K562 (cell line): Measurements from ENCODE around the gene RSPH9. TPM values are rescaled to one million over a fixed set of nuclear protein-coding genes. Genes with fewer than 3 reads are reported as not detected.

Source experiments
- CHD2 ChIP-seq: IDR thresholded peaks from 2 replicates; pipeline ENCODE4 v1.6.1; 2011; ENCODE audit warnings: low read depth, low read length
- EGR1 ChIP-seq: fragments of 450-650 bp; conservative IDR thresholded peaks from 2 replicates; pipeline ENCODE4 v1.6.1; 2017; ENCODE audit warnings: mild to moderate bottlenecking
- EP400 ChIP-seq: fragments of 450-650 bp; IDR thresholded peaks from 2 replicates; pipeline ENCODE4 v1.6.1; 2017; ENCODE audit warnings: antibody characterized with exemption, mild to moderate bottlenecking, moderate library complexity
- ILF3 ChIP-seq: fragments of 450-650 bp; IDR thresholded peaks from 2 replicates; pipeline ENCODE4 v1.6.1; 2018; ENCODE audit warnings: antibody characterized with exemption, mild to moderate bottlenecking, moderate library complexity, borderline replicate concordance
- KLF10 ChIP-seq: fragments of 250-450 bp; sonication (Bioruptor Pico); IDR thresholded peaks from 2 replicates; pipeline ENCODE4 v1.6.1; 2021; ENCODE audit warnings: matching md5 sums
- KLF16 ChIP-seq: IDR thresholded peaks from 2 replicates; pipeline ENCODE4 v1.6.1; 2016; ENCODE audit warnings: antibody characterized with exemption
- NEUROD1 ChIP-seq: fragments of 150-350 bp; IDR thresholded peaks from 2 replicates; pipeline ENCODE4 v1.6.1; 2014; ENCODE audit warnings: borderline replicate concordance, low read length, low read depth; ENCODE audit not compliant: partially characterized antibody
- NFXL1 ChIP-seq: fragments of 450-650 bp; formaldehyde crosslinking; IDR thresholded peaks from 2 replicates; pipeline ENCODE4 v1.4.0; 2021; ENCODE audit warnings: mild to moderate bottlenecking
- NONO ChIP-seq, 2 experiments: fragments of 200-400 bp in 1 of 2; fragments of 450-650 bp in 1 of 2; formaldehyde crosslinking in 1 of 2; IDR thresholded peaks; 2 replicates each; pipeline ENCODE4 v1.6.1; 2017; ENCODE audit warnings: low read depth in 2 of 2, mild to moderate bottlenecking in 2 of 2, moderate library complexity in 2 of 2, low read length in 1 of 2
- POLR2AphosphoS5 ChIP-seq: IDR thresholded peaks from 2 replicates; pipeline ENCODE4 v1.6.1; 2011; ENCODE audit warnings: mild to moderate bottlenecking, low read depth, low read length, moderate library complexity; ENCODE audit not compliant: control insufficient read depth, insufficient read depth
- POU5F1 ChIP-seq: fragments of 150-350 bp; IDR thresholded peaks from 2 replicates; pipeline ENCODE4 v1.6.1; 2014; ENCODE audit warnings: borderline replicate concordance, low read length, low read depth, mild to moderate bottlenecking; ENCODE audit not compliant: partially characterized antibody
- RHOXF2B ChIP-seq: fragments of 250-450 bp; sonication (Bioruptor Pico); conservative IDR thresholded peaks from 2 replicates; pipeline ENCODE4 v1.5.1; 2021
- SIN3A ChIP-seq, 2 experiments: fragments of 150-350 bp in 1 of 2; IDR thresholded peaks; 2 replicates each; pipeline ENCODE4 v1.6.1; 2011 to 2016; ENCODE audit warnings: borderline replicate concordance in 2 of 2, low read depth in 2 of 2, low read length in 2 of 2, mild to moderate bottlenecking in 2 of 2, moderate library complexity in 2 of 2; ENCODE audit not compliant: control insufficient read depth in 1 of 2
- SRF ChIP-seq, 2 experiments: fragments of 250-450, 450-650 bp in 1 of 2; sonication (Bioruptor Pico) in 1 of 2; sonication (generic) in 1 of 2; formaldehyde crosslinking; IDR thresholded peaks; 2 replicates each; pipeline versions ENCODE4 v1.5.0 to v1.5.1; 2020 to 2022; ENCODE audit warnings: mild to moderate bottlenecking in 1 of 2, missing genetic modification reagents in 1 of 2
- STAT5A ChIP-seq: IDR thresholded peaks from 2 replicates; pipeline ENCODE4 v1.6.1; 2012; ENCODE audit warnings: low read length, inconsistent platforms, borderline replicate concordance
- TEAD4 ChIP-seq, 2 experiments: sonication (generic) in 1 of 2; formaldehyde crosslinking in 1 of 2; IDR thresholded peaks; 2 replicates each; pipeline versions ENCODE4 v1.6.1 to v1.8.0; 2012 to 2022; ENCODE audit warnings: borderline replicate concordance in 1 of 2, inconsistent platforms in 1 of 2, low read length in 1 of 2, mild to moderate bottlenecking in 1 of 2, missing genetic modification reagents in 1 of 2
- ZBTB7A ChIP-seq: IDR thresholded peaks from 2 replicates; pipeline ENCODE4 v1.6.1; 2011; ENCODE audit warnings: low read depth, mild to moderate bottlenecking, low read length, moderate library complexity, borderline replicate concordance; ENCODE audit not compliant: control insufficient read depth
- ZNF121 ChIP-seq: sonication (generic); formaldehyde crosslinking; conservative IDR thresholded peaks from 2 replicates; pipeline ENCODE4 v1.8.0; 2022; ENCODE audit warnings: missing genetic modification reagents
- ZNF347 ChIP-seq: fragments of 450-650 bp; formaldehyde crosslinking; IDR thresholded peaks from 2 replicates; pipeline ENCODE4 v1.4.0; 2020; ENCODE audit warnings: low read depth, mild to moderate bottlenecking, moderate library complexity
- ZZZ3 ChIP-seq: fragments of 450-650 bp; IDR thresholded peaks from 2 replicates; pipeline ENCODE4 v1.6.1; 2016; ENCODE audit warnings: antibody characterized with exemption, mild to moderate bottlenecking, moderate library complexity
- polyA plus RNA-seq, 8 experiments: library from polyadenylated mRNA; depleted of rRNA in 4 of 8; stranded (reverse) in 5 of 8; unstranded in 3 of 8; fragments of >200 nt; fragmentation: Nextera tagmentation in 2 of 8; fragmentation: Illumina TruSeq in 1 of 8; extraction: Ambion mirVana in 2 of 8; extraction: Trizol in 1 of 8; gene quantifications; 2 replicates each; pipeline versions ENCODE4 v1.2.1 to v1.2.3, GENCODE V29; 2011 to 2014; ENCODE audit warnings: inconsistent platforms in 1 of 8, missing spikeins in 1 of 8
- total RNA-seq, 7 experiments: library from RNA; depleted of rRNA in 6 of 7; stranded (reverse); fragments of >200 nt in 6 of 7; fragmentation: Illumina TruSeq in 2 of 7; extraction: Trizol in 2 of 7; gene quantifications; 2 replicates each; pipeline versions ENCODE4 v1.2.1 to v1.2.3, GENCODE V29; 2011 to 2021; ENCODE audit warnings: low replicate concordance in 1 of 7
- TF ChIP-seq, protein P1 (sequence below): fragments of 250-450 bp; sonication (Bioruptor Pico); IDR thresholded peaks from 2 replicates; pipeline ENCODE4 v1.8.0; 2022; ENCODE audit warnings: moderate library complexity, mild to moderate bottlenecking, inconsistent platforms
- TF ChIP-seq, protein P2 (sequence below): IDR thresholded peaks from 2 replicates; pipeline ENCODE4 v1.6.1; 2012; ENCODE audit warnings: low read depth, low read length, improper control_type of control experiment, borderline replicate concordance
- TF ChIP-seq, protein P3 (sequence below): sonication (generic); formaldehyde crosslinking; IDR thresholded peaks from 2 replicates; pipeline ENCODE4 v1.8.1; 2022; ENCODE audit warnings: missing genetic modification reagents

The RSPH9 gene
- total and polyA plus RNA-seq, 9 of the 15 experiments (the other 6 are each of a cell fraction or from before 2014, with no cell fraction given), result 0.05 to 0.60 (median 0.39) TPM; not detected in 6

DNA sequence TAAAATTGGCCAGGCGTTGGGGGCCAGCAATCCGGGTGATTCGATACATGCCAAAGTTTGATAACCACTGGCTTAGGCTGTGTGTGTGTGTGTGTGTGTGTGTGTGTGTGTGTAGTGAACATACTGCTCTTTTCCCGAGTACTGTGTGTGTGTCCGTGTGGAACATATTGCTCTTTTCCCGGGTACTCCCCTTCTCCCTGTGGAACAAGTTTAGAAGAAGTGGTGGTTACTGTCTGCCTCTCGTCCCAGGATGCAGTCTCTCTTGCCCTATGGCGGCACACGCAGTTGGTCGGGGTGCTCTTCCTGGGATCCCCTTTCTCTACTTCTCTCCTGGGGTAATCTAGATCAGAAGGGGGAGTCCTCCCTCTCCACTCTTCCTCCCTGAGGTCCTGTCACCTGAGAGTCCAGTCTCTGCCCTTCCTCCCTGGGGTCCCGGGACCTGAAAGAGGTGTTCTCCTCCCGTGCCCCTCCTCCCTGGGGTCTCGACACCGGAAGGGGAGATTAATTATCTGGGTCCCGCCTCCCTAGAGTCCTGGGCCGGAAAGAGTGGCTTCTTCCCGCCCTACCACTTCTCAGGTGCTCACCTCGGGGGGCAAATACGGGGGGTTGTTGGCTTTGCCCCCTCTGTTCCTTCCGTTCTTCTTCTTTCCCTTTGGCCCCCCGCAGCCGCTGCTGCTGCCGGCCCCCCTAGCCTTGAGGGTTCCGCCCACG lies 16.3 kb upstream of the RSPH9 start (continued):
- no peak for TF ChIP-seq ZZZ3
- no peak for TF ChIP-seq KLF10 (CRISPR knock-in tag)
- TF ChIP-seq POLR2AphosphoS5, result peak; percentile 80
- TF ChIP-seq CHD2, result peak; percentile 27; the same call in 1 of the 2 replicates
- TF ChIP-seq EGR1, result no peak; the same call in 1 of the 2 replicates
- TF ChIP-seq NEUROD1, result no peak
- 0 out of 2 replicates have a peak, but pooled peaks have one; percentile 11 for TF ChIP-seq NFXL1 (CRISPR knock-in tag)
- peak in 1 of 2 experiments; percentile 85; a peak in 1 of 4 replicates for TF ChIP-seq SRF (CRISPR knock-in tag; IDR thresholded peaks at IDR 0.05)
- 0 out of 2 replicates have a peak, but pooled peaks have one; percentile 28 for TF ChIP-seq RHOXF2B (CRISPR knock-in tag)
- TF ChIP-seq ZNF347, result no peak
- TF ChIP-seq EP400, result no peak
- peak; percentile 73 for TF ChIP-seq ZBTB7A
- no peak for TF ChIP-seq KLF16
- no peak for TF ChIP-seq STAT5A
- no peak for TF ChIP-seq ILF3
- TF ChIP-seq, protein P1, sequence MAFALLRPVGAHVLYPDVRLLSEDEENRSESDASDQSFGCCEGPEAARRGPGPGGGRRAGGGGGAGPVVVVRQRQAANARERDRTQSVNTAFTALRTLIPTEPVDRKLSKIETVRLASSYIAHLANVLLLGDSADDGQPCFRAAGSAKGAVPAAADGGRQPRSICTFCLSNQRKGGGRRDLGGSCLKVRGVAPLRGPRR (CRISPR knock-in tag), result no peak
- TF ChIP-seq, protein P2, sequence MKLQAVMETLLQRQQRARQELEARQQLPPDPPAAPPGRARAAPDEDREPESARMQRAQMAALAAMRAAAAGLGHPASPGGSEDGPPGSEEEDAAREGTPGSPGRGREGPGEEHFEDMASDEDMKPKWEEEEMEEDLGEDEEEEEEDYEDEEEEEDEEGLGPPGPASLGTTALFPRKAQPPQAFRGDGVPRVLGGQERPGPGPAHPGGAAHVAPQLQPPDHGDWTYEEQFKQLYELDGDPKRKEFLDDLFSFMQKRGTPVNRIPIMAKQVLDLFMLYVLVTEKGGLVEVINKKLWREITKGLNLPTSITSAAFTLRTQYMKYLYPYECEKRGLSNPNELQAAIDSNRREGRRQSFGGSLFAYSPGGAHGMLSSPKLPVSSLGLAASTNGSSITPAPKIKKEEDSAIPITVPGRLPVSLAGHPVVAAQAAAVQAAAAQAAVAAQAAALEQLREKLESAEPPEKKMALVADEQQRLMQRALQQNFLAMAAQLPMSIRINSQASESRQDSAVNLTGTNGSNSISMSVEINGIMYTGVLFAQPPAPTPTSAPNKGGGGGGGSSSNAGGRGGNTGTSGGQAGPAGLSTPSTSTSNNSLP, result no peak
- TF ChIP-seq TEAD4 (IDR thresholded peaks at IDR 0.05; ENCODE audit: low read length), result peak; percentile 14; the same call in 1 of the 2 replicates
- no peak for TF ChIP-seq TEAD4 (CRISPR knock-in tag; IDR thresholded peaks at IDR 0.05; ENCODE audit: borderline replicate concordance)
- peak; percentile 55 to 61; a peak in 2 of 4 replicates for TF ChIP-seq SIN3A (IDR thresholded peaks at IDR 0.05; ENCODE audit: borderline replicate concordance in 2 of 2, control insufficient read depth in 1 of 2, low read depth in 2 of 2, low read length in 2 of 2)
- TF ChIP-seq, protein P3, sequence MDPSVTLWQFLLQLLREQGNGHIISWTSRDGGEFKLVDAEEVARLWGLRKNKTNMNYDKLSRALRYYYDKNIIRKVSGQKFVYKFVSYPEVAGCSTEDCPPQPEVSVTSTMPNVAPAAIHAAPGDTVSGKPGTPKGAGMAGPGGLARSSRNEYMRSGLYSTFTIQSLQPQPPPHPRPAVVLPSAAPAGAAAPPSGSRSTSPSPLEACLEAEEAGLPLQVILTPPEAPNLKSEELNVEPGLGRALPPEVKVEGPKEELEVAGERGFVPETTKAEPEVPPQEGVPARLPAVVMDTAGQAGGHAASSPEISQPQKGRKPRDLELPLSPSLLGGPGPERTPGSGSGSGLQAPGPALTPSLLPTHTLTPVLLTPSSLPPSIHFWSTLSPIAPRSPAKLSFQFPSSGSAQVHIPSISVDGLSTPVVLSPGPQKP, result no peak
- no peak for TF ChIP-seq POU5F1
- no peak for TF ChIP-seq ZNF121
- TF ChIP-seq NONO (IDR thresholded peaks at IDR 0.05; ENCODE audit: low read depth in 2 of 2, low read length in 1 of 2), result no peak
